IMR-90 (cell line): ENCODE data around the gene GSN. TPM values are rescaled to one million over a fixed set of nuclear protein-coding genes. Genes with fewer than 3 reads are reported as not detected.

Experiments
- ATAC-seq: fragments of 200-7000 bp; cut with Tn5 transposase; 2 replicates; pipeline ENCODE4 v1.9.1; 2020; ENCODE audit warnings: low read depth, mild to moderate bottlenecking, moderate library complexity
- BruUV-seq: library from RNA; stranded (reverse); fragments of 400-500 nt; replicated peaks from 2 replicates; lab custom pipeline; 2021; lab: Mats Ljungman, UMichigan
- CTCF ChIA-PET: fragments of 300-600 bp; formaldehyde crosslinking; extraction: SDS; loops from one replicate; lab custom pipeline; 2021; ENCODE audit warnings: antibody characterized with exemption; lab: Yijun Ruan, JAX
- POLR2A ChIA-PET: fragments of 300-600 bp; sonication (Branson Sonifier 250); formaldehyde crosslinking; loops from one replicate; lab custom pipeline; 2022; ENCODE audit warnings: antibody characterized with exemption; ENCODE audit not compliant: unreplicated experiment; lab: Charles Lee
- DNase-seq: peaks from one replicate; pipeline ENCODE4 v3.0.0; 2013
- H2AFZ ChIP-seq: replicated peaks from 2 replicates; pipeline ENCODE3; 2013; ENCODE audit warnings: low read length, mild to moderate bottlenecking; ENCODE audit not compliant: poor library complexity
- H2AK5ac ChIP-seq: 2 replicates; pipeline ENCODE4 v1.6.1; 2013; ENCODE audit warnings: low read depth, low read length, inconsistent platforms
- H2AK9ac ChIP-seq: replicated peaks from 2 replicates; pipeline ENCODE3; 2013; ENCODE audit warnings: mild to moderate bottlenecking, low read depth, low read length, moderate library complexity; ENCODE audit not compliant: poor library complexity
- H2BK120ac ChIP-seq: 2 replicates; pipeline ENCODE4 v1.6.1; 2013; ENCODE audit warnings: low read depth, low read length, inconsistent platforms
- H2BK15ac ChIP-seq: 3 replicates; pipeline ENCODE4 v1.6.1; 2013; ENCODE audit warnings: low read depth, low read length, inconsistent platforms
- H2BK20ac ChIP-seq: 2 replicates; pipeline ENCODE4 v1.6.1; 2013; ENCODE audit warnings: low read depth, mild to moderate bottlenecking, inconsistent platforms, low read length, moderate library complexity
- H2BK5ac ChIP-seq: 2 replicates; pipeline ENCODE4 v1.6.1; 2013; ENCODE audit warnings: mild to moderate bottlenecking, low read depth, low read length, inconsistent platforms; ENCODE audit not compliant: poor library complexity, severe bottlenecking
- H3K14ac ChIP-seq: replicated peaks from 2 replicates; pipeline ENCODE4 v1.6.1; 2013; ENCODE audit warnings: low read depth, low read length, inconsistent platforms
- H3K18ac ChIP-seq: 2 replicates; pipeline ENCODE4 v1.6.1; 2013; ENCODE audit warnings: low read depth, low read length, control low read depth
- H3K23ac ChIP-seq: 2 replicates; pipeline ENCODE4 v1.6.1; 2013; ENCODE audit warnings: low read depth, low read length, inconsistent platforms
- H3K27ac ChIP-seq: 2 replicates; pipeline ENCODE4 v1.5.1; 2013; ENCODE audit warnings: mild to moderate bottlenecking, control low read depth, low read length; ENCODE audit not compliant: insufficient read depth
- H3K27me3 ChIP-seq: 2 replicates; pipeline ENCODE4 v1.6.1; 2013; ENCODE audit warnings: low read length; ENCODE audit not compliant: control insufficient read depth, insufficient read depth
- H3K36me3 ChIP-seq: 2 replicates; pipeline ENCODE4 v1.6.1; 2013; ENCODE audit warnings: low read length, mixed read lengths; ENCODE audit not compliant: control insufficient read depth, insufficient read depth
- H3K4ac ChIP-seq: 2 replicates; pipeline ENCODE4 v1.6.1; 2013; ENCODE audit warnings: low read depth, low read length, inconsistent platforms
- H3K4me1 ChIP-seq: 2 replicates; pipeline ENCODE4 v1.6.1; 2013; ENCODE audit warnings: low read length, mixed read lengths; ENCODE audit not compliant: control insufficient read depth, insufficient read depth
- H3K4me2 ChIP-seq: 2 replicates; pipeline ENCODE4 v1.6.1; 2013; ENCODE audit warnings: low read depth, mild to moderate bottlenecking, control low read depth, low read length, moderate library complexity
- H3K4me3 ChIP-seq: 2 replicates; pipeline ENCODE4 v1.5.1; 2013; ENCODE audit warnings: low read depth, mild to moderate bottlenecking, control low read depth, low read length, moderate library complexity; ENCODE audit not compliant: insufficient read depth
- H3K56ac ChIP-seq: 2 replicates; pipeline ENCODE4 v1.6.1; 2013; ENCODE audit warnings: low read length, inconsistent platforms; ENCODE audit not compliant: insufficient read depth; ENCODE audit errors: extremely low read depth
- H3K79me1 ChIP-seq, 2 experiments: 2 replicates each; pipeline ENCODE4 v1.6.1; 2013; ENCODE audit warnings: low read length in 2 of 2, inconsistent platforms in 1 of 2, low read depth in 1 of 2
- H3K9ac ChIP-seq: 2 replicates; pipeline ENCODE4 v1.6.1; 2013; ENCODE audit warnings: low read depth, low read length, control low read depth
- H3K9me1 ChIP-seq: 2 replicates; pipeline ENCODE4 v1.6.1; 2013; ENCODE audit warnings: low read length, inconsistent platforms; ENCODE audit not compliant: insufficient read depth
- H3K9me3 ChIP-seq: 2 replicates; pipeline ENCODE4 v1.6.1; 2013; ENCODE audit warnings: low read length; ENCODE audit not compliant: control insufficient read depth, insufficient read depth
- H4K20me1 ChIP-seq: 2 replicates; pipeline ENCODE4 v1.6.1; 2013; ENCODE audit warnings: low read length, inconsistent platforms; ENCODE audit not compliant: insufficient read depth
- H4K5ac ChIP-seq: 2 replicates; pipeline ENCODE4 v1.6.1; 2013; ENCODE audit warnings: mild to moderate bottlenecking, low read depth, low read length, control low read depth
- H4K8ac ChIP-seq, 2 experiments: 2 replicates each; pipeline ENCODE4 v1.6.1; 2013; ENCODE audit warnings: low read depth in 2 of 2, low read length in 2 of 2, control low read depth in 1 of 2, inconsistent platforms in 1 of 2
- H4K91ac ChIP-seq: 2 replicates; pipeline ENCODE4 v1.6.1; 2013; ENCODE audit warnings: low read depth, low read length, inconsistent platforms; ENCODE audit not compliant: insufficient read depth
- BHLHE40 ChIP-seq: fragments of 150-350 bp; IDR thresholded peaks from 2 replicates; pipeline ENCODE4 v1.6.1; 2016; ENCODE audit warnings: mild to moderate bottlenecking, low read depth, low read length
- ELK1 ChIP-seq: fragments of 150-350 bp; IDR thresholded peaks from 2 replicates; pipeline ENCODE4 v1.6.1; 2016; ENCODE audit warnings: low read depth, mild to moderate bottlenecking, low read length, moderate library complexity, borderline replicate concordance
- MAFK ChIP-seq: IDR thresholded peaks from 2 replicates; pipeline ENCODE4 v1.6.1; 2012; ENCODE audit warnings: low read depth, low read length, improper control_type of control experiment
- MAZ ChIP-seq: IDR thresholded peaks from 2 replicates; pipeline ENCODE4 v1.6.1; 2012; ENCODE audit warnings: low read depth, mild to moderate bottlenecking, low read length, improper control_type of control experiment, moderate library complexity, borderline replicate concordance
- MXI1 ChIP-seq: IDR thresholded peaks from 2 replicates; pipeline ENCODE4 v1.6.1; 2012; ENCODE audit warnings: low read depth, mild to moderate bottlenecking, low read length, moderate library complexity, borderline replicate concordance
- RFX5 ChIP-seq: IDR thresholded peaks from 2 replicates; pipeline ENCODE4 v1.8.0; 2012; ENCODE audit warnings: low read depth, mild to moderate bottlenecking, low read length, moderate library complexity
- SMC3 ChIP-seq: fragments of 150-350 bp; IDR thresholded peaks from 2 replicates; pipeline ENCODE4 v1.6.1; 2016; ENCODE audit warnings: low read depth, mild to moderate bottlenecking, antibody characterized with exemption, low read length, moderate library complexity
- WGBS, 2 experiments: methylation state at CpG; one replicate each; pipeline versions ENCODE4 v1.1.5 to v1.1.7; 2013; ENCODE audit warnings: missing lambda C conversion rate in 2 of 2; ENCODE audit not compliant: insufficient read length in 1 of 2; ENCODE audit errors: extremely low coverage in 2 of 2; 5-methylcytosine and 5-hydroxymethylcytosine counted together
- dilution Hi-C: fragments of 300-500 bp; cut with HindIII; formaldehyde crosslinking; loops from one replicate; pipeline ENCODE4 v1.14.3; 2018; ENCODE audit warnings: low sequenced_read_pairs; ENCODE audit not compliant: unreplicated experiment
- in situ Hi-C: fragments of 300-500 bp; cut with MboI; formaldehyde crosslinking; loops from 3 replicates; pipeline ENCODE4 v1.14.3; 2019; ENCODE audit warnings: low sequenced_read_pairs, inconsistent platforms, mixed read lengths
- intact Hi-C: fragments of 100-400 bp; cut with micrococcal nuclease; formaldehyde crosslinking; loops from 2 replicates; pipeline ENCODE4 v1.10.0; 2022
- polyA plus RNA-seq, 3 experiments: library from polyadenylated mRNA; depleted of rRNA; stranded (reverse); fragments of >200 nt; gene quantifications; 2 replicates each; pipeline ENCODE4 v1.2.3, GENCODE V29; 2012; ENCODE audit warnings: low replicate concordance in 1 of 3
- total RNA-seq: library from RNA; depleted of rRNA; stranded (reverse); fragments of >200 nt; gene quantifications from 2 replicates; pipeline ENCODE4 v1.2.3, GENCODE V29; 2012

GSN gene
- total and polyA plus RNA-seq, 2 of the 4 experiments (the other 2 are of a cell fraction) = 495 to 547 TPM

- no peak overlapping the region for H2AFZ ChIP-seq
- in situ Hi-C loops (loop anchor here (5.0 kb wide), 1 partner anchor 74 kb away; no protein-coding TSS in a partner anchor), intact Hi-C loops (loop anchor here (2.0 kb wide), 1 partner anchor 49 kb away; no protein-coding TSS in a partner anchor), dilution Hi-C loops (no loop called here)
- BruUV-seq = no TSS peak
- no peak overlapping the region for H3K9ac ChIP-seq
- H3K27ac ChIP-seq = peak overlapping the region; percentile 36; the same call in 1 of the 2 replicates
- TF ChIP-seq SMC3 (no peak), MAZ (no peak), BHLHE40 (no peak), RFX5 (no peak), MAFK (peak; percentile 89), MXI1 (no peak), ELK1 (no peak)
- H4K8ac ChIP-seq = peak overlapping the region in 1 of 2 experiments; percentile 65; a peak in 2 of 4 replicates
- peak overlapping the region; percentile 98; the same call in 2 of the 3 replicates for H2BK15ac ChIP-seq
- no peak overlapping the region for H3K4me2 ChIP-seq
- H3K79me1 ChIP-seq = peaks cover 19 to 50% of the 10 kb centered on the region in 2 experiments
- peak overlapping the region; percentile 70 for H3K18ac ChIP-seq
- H3K36me3 ChIP-seq = peaks cover 70% of the 10 kb centered on the region
- H3K9me1 ChIP-seq = peaks cover 33% of the 10 kb centered on the region
- DNase-seq (no peak), ATAC-seq (no peak)
- peak overlapping the region; percentile 89 for H3K4ac ChIP-seq
- H4K5ac ChIP-seq = peak overlapping the region; percentile 52; the same call in 1 of the 2 replicates
- peak overlapping the region; percentile 92; the same call in 1 of the 2 replicates for H2AK5ac ChIP-seq
- peaks cover 15% of the 10 kb centered on the region for H3K4me1 ChIP-seq
- no peaks in the 10 kb centered on the region; the same call in 1 of the 2 replicates for H4K20me1 ChIP-seq
- H3K27me3 ChIP-seq = no peaks in the 10 kb centered on the region
- peak overlapping the region; percentile 99 for H2BK20ac ChIP-seq
- CTCF ChIA-PET = interaction anchor here (1.0 kb wide), 1 partner anchor 9 kb away, joined by 3 read pairs; no protein-coding TSS in a partner anchor
- no peak overlapping the region for H2AK9ac ChIP-seq
- no peak overlapping the region for H3K4me3 ChIP-seq
- H3K56ac ChIP-seq = no peak overlapping the region
- H2BK5ac ChIP-seq = peak overlapping the region; percentile 51
- no peak overlapping the region for H3K23ac ChIP-seq
- H3K14ac ChIP-seq = 0 out of 2 replicates have a peak overlapping the region, but pooled peaks have one; percentile 10
- peak overlapping the region; percentile 88 for H2BK120ac ChIP-seq
- 100% methylated on average over 1 of the region's 10 CpGs; no CpG with 5 or more reads in 1 of the 2 experiments for WGBS, 2 experiments
- H4K91ac ChIP-seq = peak overlapping the region; percentile 60
- no peaks in the 10 kb centered on the region for H3K9me3 ChIP-seq
- POLR2A ChIA-PET = no interaction called here
Measured at GRCh38 chr9:121323449-121324151, 55.6 kb downstream of the GSN start.
